K562 (cell line): Measurements from ENCODE around the gene RPL9. TPM values are rescaled to one million over a fixed set of nuclear protein-coding genes. Genes with fewer than 3 reads are reported as not detected.

Source experiments
- ATF1 ChIP-seq, 2 experiments: fragments of 450-650 bp in 1 of 2; IDR thresholded peaks; 2 replicates each; pipeline ENCODE4 v1.6.1; 2016; ENCODE audit warnings: missing compliant biosample characterization in 1 of 2, missing genetic modification characterization in 1 of 2
- CBX3 ChIP-seq, 2 experiments: IDR thresholded peaks; 1 replicate in 1 of 2; 2 replicates in 1 of 2; pipeline ENCODE4 v1.6.1; 2012; ENCODE audit warnings: inconsistent platforms in 2 of 2, low read length in 2 of 2, borderline replicate concordance in 1 of 2, control low read depth in 1 of 2
- COPS2 ChIP-seq: fragments of 450-650 bp; conservative IDR thresholded peaks from 2 replicates; pipeline ENCODE4 v1.6.1; 2016; ENCODE audit warnings: mild to moderate bottlenecking, moderate library complexity
- DACH1 ChIP-seq: fragments of 450-650 bp; IDR thresholded peaks from 2 replicates; pipeline ENCODE4 v1.6.1; 2018; ENCODE audit not compliant: partially characterized antibody
- FOSL1 ChIP-seq: fragments of 200-800 bp; sonication (Bioruptor generic); conservative IDR thresholded peaks from 2 replicates; pipeline ENCODE4 v1.6.1; 2016; ENCODE audit warnings: missing genetic modification characterization, missing compliant biosample characterization
- FOXA1 ChIP-seq: fragments of 450-650 bp; IDR thresholded peaks from 2 replicates; pipeline ENCODE4 v1.6.1; 2016; ENCODE audit warnings: mild to moderate bottlenecking, borderline replicate concordance
- FOXA3 ChIP-seq, 2 experiments: fragments of 450-650 bp in 1 of 2; sonication (generic) in 1 of 2; formaldehyde crosslinking; IDR thresholded peaks in 1 of 2; conservative IDR thresholded peaks in 1 of 2; 2 replicates each; pipeline versions ENCODE4 v1.4.0 to v1.8.0; 2020 to 2022; ENCODE audit warnings: mild to moderate bottlenecking in 2 of 2, missing genetic modification reagents in 1 of 2
- FOXK1 ChIP-seq: sonication (generic); formaldehyde crosslinking; IDR thresholded peaks from 2 replicates; pipeline ENCODE4 v1.8.0; 2022; ENCODE audit warnings: missing genetic modification reagents, mild to moderate bottlenecking, borderline replicate concordance
- JUND ChIP-seq, 2 experiments: IDR thresholded peaks; 2 replicates in 1 of 2; 3 replicates in 1 of 2; pipeline ENCODE4 v1.6.1; 2011; ENCODE audit warnings: borderline replicate concordance in 2 of 2, low read depth in 2 of 2, low read length in 2 of 2, improper control_type of control experiment in 1 of 2, missing biosample characterization in 1 of 2, missing genetic modification characterization in 1 of 2, missing genetic modification reagents in 1 of 2
- KLF1 ChIP-seq: fragments of 450-650 bp; IDR thresholded peaks from 2 replicates; pipeline ENCODE4 v1.6.1; 2016; ENCODE audit warnings: missing genetic modification characterization, missing compliant biosample characterization
- MYC ChIP-seq, 2 experiments: fragments of 250-450 bp in 1 of 2; sonication (Bioruptor Pico) in 1 of 2; IDR thresholded peaks; 2 replicates each; pipeline versions ENCODE4 v1.5.1 to v1.6.1; 2012 to 2021; ENCODE audit warnings: low read depth in 2 of 2, borderline replicate concordance in 1 of 2, improper control_type of control experiment in 1 of 2, low read length in 1 of 2, mild to moderate bottlenecking in 1 of 2, moderate library complexity in 1 of 2
- NBN ChIP-seq: fragments of 450-650 bp; IDR thresholded peaks from 2 replicates; pipeline ENCODE4 v1.6.1; 2016; ENCODE audit warnings: low read depth, mild to moderate bottlenecking
- NELFE ChIP-seq: IDR thresholded peaks from 2 replicates; pipeline ENCODE4 v1.6.1; 2011; ENCODE audit warnings: mild to moderate bottlenecking; ENCODE audit not compliant: insufficient read depth, insufficient read length
- NFATC3 ChIP-seq: fragments of 450-650 bp; IDR thresholded peaks from 2 replicates; pipeline ENCODE4 v1.6.1; 2017; ENCODE audit warnings: mild to moderate bottlenecking
- NFIX ChIP-seq: fragments of 250-450 bp; sonication (Bioruptor Pico); IDR thresholded peaks from 2 replicates; pipeline ENCODE4 v1.4.0; 2020; ENCODE audit warnings: low read depth, mild to moderate bottlenecking, moderate library complexity
- POLR2B ChIP-seq: fragments of 450-650 bp; IDR thresholded peaks from 2 replicates; pipeline ENCODE4 v1.6.1; 2018; ENCODE audit warnings: low read depth; ENCODE audit not compliant: partially characterized antibody
- RB1 ChIP-seq: fragments of 450-650 bp; IDR thresholded peaks from 2 replicates; pipeline ENCODE4 v1.6.1; 2017; ENCODE audit warnings: low read depth, mild to moderate bottlenecking
- RBFOX2 ChIP-seq: fragments of 200-400 bp; formaldehyde crosslinking; IDR thresholded peaks from 2 replicates; pipeline ENCODE4 v1.6.1; 2017; ENCODE audit warnings: low read depth, mild to moderate bottlenecking, low read length, moderate library complexity
- SMC3 ChIP-seq: conservative IDR thresholded peaks from 2 replicates; pipeline ENCODE4 v1.6.1; 2011; ENCODE audit warnings: low read depth, low read length, improper control_type of control experiment; ENCODE audit not compliant: insufficient read depth
- SRSF7 ChIP-seq: fragments of 200-400 bp; formaldehyde crosslinking; optimal IDR thresholded peaks from 2 replicates; pipeline ENCODE3; 2017; ENCODE audit warnings: mild to moderate bottlenecking, low read depth, low read length
- ZC3H11A ChIP-seq: IDR thresholded peaks from 2 replicates; pipeline ENCODE4 v1.6.1; 2012; ENCODE audit warnings: low read depth, low read length, improper control_type of control experiment
- ZFP36 ChIP-seq: fragments of 150-350 bp; IDR thresholded peaks from 2 replicates; pipeline ENCODE4 v1.6.1; 2018; ENCODE audit warnings: low read length, low read depth; ENCODE audit not compliant: partially characterized antibody
- ZFPM2 ChIP-seq: fragments of 250-450 bp; sonication (Bioruptor Pico); IDR thresholded peaks from 2 replicates; pipeline ENCODE4 v1.5.1; 2022; ENCODE audit warnings: mild to moderate bottlenecking
- polyA plus RNA-seq, 8 experiments: library from polyadenylated mRNA; depleted of rRNA in 4 of 8; stranded (reverse) in 5 of 8; unstranded in 3 of 8; fragments of >200 nt; fragmentation: Nextera tagmentation in 2 of 8; fragmentation: Illumina TruSeq in 1 of 8; extraction: Ambion mirVana in 2 of 8; extraction: Trizol in 1 of 8; gene quantifications; 2 replicates each; pipeline versions ENCODE4 v1.2.1 to v1.2.3, GENCODE V29; 2011 to 2014; ENCODE audit warnings: inconsistent platforms in 1 of 8, missing spikeins in 1 of 8
- total RNA-seq, 7 experiments: library from RNA; depleted of rRNA in 6 of 7; stranded (reverse); fragments of >200 nt in 6 of 7; fragmentation: Illumina TruSeq in 2 of 7; extraction: Trizol in 2 of 7; gene quantifications; 2 replicates each; pipeline versions ENCODE4 v1.2.1 to v1.2.3, GENCODE V29; 2011 to 2021; ENCODE audit warnings: low replicate concordance in 1 of 7
- TF ChIP-seq, protein P1 (sequence below): conservative IDR thresholded peaks from 2 replicates; pipeline ENCODE4 v1.6.1; 2011; ENCODE audit warnings: low read depth, mild to moderate bottlenecking, low read length; ENCODE audit not compliant: control insufficient read depth

RPL9 gene
- total and polyA plus RNA-seq, 9 of the 15 experiments (the other 6 are each of a cell fraction or from before 2014, with no cell fraction given), result 1,925 to 5,178 (median 3,033) TPM

DNA sequence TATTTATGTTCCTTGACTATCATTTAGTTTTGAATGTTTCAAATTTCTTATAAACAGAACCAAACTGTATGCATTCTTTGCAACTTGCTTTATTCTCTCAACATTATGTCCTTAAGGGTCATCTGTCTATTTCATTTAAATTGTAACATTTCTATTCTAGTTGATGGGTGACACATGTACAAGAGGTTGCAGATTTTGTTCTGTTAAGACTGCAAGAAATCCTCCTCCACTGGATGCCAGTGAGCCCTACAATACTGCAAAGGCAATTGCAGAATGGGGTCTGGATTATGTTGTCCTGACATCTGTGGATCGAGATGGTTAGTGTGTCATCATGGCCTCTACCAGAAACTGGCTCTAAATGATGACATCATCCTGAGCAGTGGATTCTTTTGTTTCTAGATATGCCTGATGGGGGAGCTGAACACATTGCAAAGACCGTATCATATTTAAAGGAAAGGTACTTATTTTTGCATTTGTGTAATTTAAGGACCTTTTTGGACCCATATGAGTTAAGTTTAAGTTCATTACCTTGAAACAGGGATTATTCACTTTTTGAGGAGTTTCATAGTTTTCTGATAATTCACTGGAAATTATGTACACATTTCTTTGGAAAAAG lies 6.3 kb upstream of the RPL9 start (continued):
- no peak for TF ChIP-seq POLR2B
- no peak for TF ChIP-seq NELFE
- 0 out of 4 replicates have a peak, but pooled peaks of 1 of the 2 experiments have one; percentile 5 for TF ChIP-seq FOXA3 (CRISPR knock-in tag; conservative IDR thresholded peaks at IDR 0.05 in 1 of 2, IDR thresholded peaks at IDR 0.05 in 1 of 2)
- TF ChIP-seq FOXK1 (CRISPR knock-in tag), result no peak
- peak; percentile 95 for TF ChIP-seq JUND (IDR thresholded peaks at IDR 0.05; ENCODE audit: borderline replicate concordance, low read depth, low read length)
- TF ChIP-seq JUND (tag; IDR thresholded peaks at IDR 0.05; ENCODE audit: borderline replicate concordance, low read depth, low read length), result peak; percentile 99
- no peak for TF ChIP-seq SMC3
- TF ChIP-seq COPS2, result no peak
- TF ChIP-seq NFIX (CRISPR knock-in tag), result 0 out of 2 replicates have a peak, but pooled peaks have one; percentile 27
- no peak for TF ChIP-seq SRSF7
- no peak for TF ChIP-seq ZFP36
- TF ChIP-seq NBN, result peak; percentile 59; the same call in 1 of the 2 replicates
- TF ChIP-seq FOSL1 (tag), result peak; percentile 70
- TF ChIP-seq ZC3H11A, result no peak
- no peak for TF ChIP-seq ZFPM2 (CRISPR knock-in tag)
- TF ChIP-seq ATF1 (CRISPR knock-in tag; IDR thresholded peaks at IDR 0.05), result no peak
- TF ChIP-seq ATF1 (tag; IDR thresholded peaks at IDR 0.05), result peak; percentile 95
- no peak for TF ChIP-seq DACH1
- TF ChIP-seq RB1, result no peak
- TF ChIP-seq KLF1 (tag), result no peak
- no peak for TF ChIP-seq NFATC3
- TF ChIP-seq MYC (IDR thresholded peaks at IDR 0.05; ENCODE audit: low read depth, low read length), result 0 out of 2 replicates have a peak, but pooled peaks have one; percentile 33
- TF ChIP-seq MYC (CRISPR knock-in tag; IDR thresholded peaks at IDR 0.05; ENCODE audit: borderline replicate concordance, low read depth), result no peak
- no peak for TF ChIP-seq FOXA1
- TF ChIP-seq, protein P1, sequence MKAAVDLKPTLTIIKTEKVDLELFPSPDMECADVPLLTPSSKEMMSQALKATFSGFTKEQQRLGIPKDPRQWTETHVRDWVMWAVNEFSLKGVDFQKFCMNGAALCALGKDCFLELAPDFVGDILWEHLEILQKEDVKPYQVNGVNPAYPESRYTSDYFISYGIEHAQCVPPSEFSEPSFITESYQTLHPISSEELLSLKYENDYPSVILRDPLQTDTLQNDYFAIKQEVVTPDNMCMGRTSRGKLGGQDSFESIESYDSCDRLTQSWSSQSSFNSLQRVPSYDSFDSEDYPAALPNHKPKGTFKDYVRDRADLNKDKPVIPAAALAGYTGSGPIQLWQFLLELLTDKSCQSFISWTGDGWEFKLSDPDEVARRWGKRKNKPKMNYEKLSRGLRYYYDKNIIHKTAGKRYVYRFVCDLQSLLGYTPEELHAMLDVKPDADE, result no peak
- TF ChIP-seq RBFOX2, result no peak
- TF ChIP-seq CBX3 (IDR thresholded peaks at IDR 0.05; ENCODE audit: borderline replicate concordance in 1 of 2, low read length in 2 of 2), result 0 out of 3 replicates have a peak, but pooled peaks of 1 of the 2 experiments have one; percentile 64
